GM12864 (cell line): Measurements from ENCODE around the gene SRGAP3.

Source experiments
- DNase-seq: peaks from one replicate; pipeline ENCODE4 v3.0.0-alpha.2; 2011; ENCODE audit warnings: low read depth
- H3K4me3 ChIP-seq: 2 replicates; pipeline ENCODE4 v1.5.1; 2011; ENCODE audit warnings: mild to moderate bottlenecking, low read depth, low read length, control low read depth
- TF ChIP-seq, protein P1 (sequence below): IDR thresholded peaks from 2 replicates; pipeline ENCODE4 v1.5.1; 2011; ENCODE audit warnings: low read depth, mild to moderate bottlenecking, moderate library complexity, low read length, control low read depth, inconsistent platforms; ENCODE audit errors: missing control alignments

SRGAP3 gene

DNA sequence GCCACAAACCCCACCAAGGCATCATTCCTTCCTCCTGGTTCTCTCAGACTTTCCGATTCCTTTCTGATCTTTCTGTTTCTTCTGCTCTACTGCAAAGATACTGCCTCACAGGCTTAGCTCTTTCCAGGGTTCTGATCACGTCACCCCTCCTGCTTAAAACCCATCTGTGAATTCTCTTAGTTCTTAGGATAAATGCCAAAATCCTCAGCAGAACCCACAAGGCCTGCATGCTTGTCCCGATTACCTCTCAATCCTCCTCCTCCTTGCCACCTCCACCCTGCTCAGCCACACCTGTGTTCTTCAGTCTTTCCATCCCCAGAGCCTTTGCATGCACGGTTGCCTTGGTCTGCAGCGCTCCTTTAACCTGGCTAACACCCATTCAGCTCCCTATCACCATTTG lies 84.0 kb downstream of the SRGAP3 start:
- TF ChIP-seq, protein P1, sequence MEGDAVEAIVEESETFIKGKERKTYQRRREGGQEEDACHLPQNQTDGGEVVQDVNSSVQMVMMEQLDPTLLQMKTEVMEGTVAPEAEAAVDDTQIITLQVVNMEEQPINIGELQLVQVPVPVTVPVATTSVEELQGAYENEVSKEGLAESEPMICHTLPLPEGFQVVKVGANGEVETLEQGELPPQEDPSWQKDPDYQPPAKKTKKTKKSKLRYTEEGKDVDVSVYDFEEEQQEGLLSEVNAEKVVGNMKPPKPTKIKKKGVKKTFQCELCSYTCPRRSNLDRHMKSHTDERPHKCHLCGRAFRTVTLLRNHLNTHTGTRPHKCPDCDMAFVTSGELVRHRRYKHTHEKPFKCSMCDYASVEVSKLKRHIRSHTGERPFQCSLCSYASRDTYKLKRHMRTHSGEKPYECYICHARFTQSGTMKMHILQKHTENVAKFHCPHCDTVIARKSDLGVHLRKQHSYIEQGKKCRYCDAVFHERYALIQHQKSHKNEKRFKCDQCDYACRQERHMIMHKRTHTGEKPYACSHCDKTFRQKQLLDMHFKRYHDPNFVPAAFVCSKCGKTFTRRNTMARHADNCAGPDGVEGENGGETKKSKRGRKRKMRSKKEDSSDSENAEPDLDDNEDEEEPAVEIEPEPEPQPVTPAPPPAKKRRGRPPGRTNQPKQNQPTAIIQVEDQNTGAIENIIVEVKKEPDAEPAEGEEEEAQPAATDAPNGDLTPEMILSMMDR = no peak
- DNase-seq = no peak
- H3K4me3 ChIP-seq = no peak overlapping the region

- DNase-seq = no peak
- no peak overlapping the region for H3K4me3 ChIP-seq
- TF ChIP-seq, protein P1 = no peak
Observed at GRCh38 chr3:9163289-9163688, 86.2 kb downstream of the SRGAP3 start.

GRCh38 chr3:9161811-9162210 lies 87.6 kb downstream of the SRGAP3 start:
- no peak for DNase-seq
- TF ChIP-seq, protein P1 = no peak

GRCh38 chr3:9161298-9161697 lies 88.1 kb downstream of the SRGAP3 start:
- no peak for DNase-seq
- TF ChIP-seq, protein P1 = no peak
- no peak overlapping the region for H3K4me3 ChIP-seq

More at GRCh38 chr3:9161811-9162210, 87.6 kb downstream of the SRGAP3 start:
- H3K4me3 ChIP-seq = no peak overlapping the region

DNA sequence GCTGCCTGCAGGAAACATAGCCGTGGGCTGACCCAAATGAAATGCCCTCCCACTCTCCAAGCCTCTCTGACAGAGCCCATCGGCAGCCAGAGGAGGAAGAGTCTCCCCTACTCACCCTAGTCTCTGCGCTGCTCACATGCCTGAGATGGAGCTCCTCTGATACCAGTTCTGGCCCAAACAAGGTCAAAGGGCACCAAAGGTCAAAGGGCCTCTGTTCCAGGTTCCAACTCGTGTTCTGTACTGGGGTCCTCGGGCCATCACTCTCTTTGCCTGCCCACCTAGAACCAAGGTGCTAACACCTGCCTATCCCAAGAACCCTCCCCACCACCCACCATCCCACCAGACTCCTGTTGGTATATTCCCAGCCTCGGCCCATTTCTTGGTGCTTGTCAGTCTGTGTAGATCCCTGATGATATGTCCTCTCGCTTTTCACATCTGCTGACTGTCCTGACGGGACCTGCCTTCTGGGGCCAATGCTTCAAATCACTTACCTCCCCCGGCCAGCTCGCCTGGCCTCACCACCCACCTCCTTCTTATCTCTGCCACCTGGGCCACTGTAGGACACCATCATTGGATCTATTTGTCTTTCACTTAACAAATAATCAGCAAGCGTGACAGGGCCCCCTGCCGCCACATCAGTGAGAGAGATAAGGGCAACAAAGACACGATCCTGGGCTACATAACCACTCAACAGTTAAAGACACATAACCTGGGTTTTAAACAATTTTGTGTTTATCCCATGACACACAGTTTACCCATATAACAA lies 90.4 kb downstream of the SRGAP3 start:
- no peak overlapping the region for H3K4me3 ChIP-seq
- no peak for DNase-seq
- TF ChIP-seq, protein P1 = no peak

GRCh38 chr3:9157651-9158362 lies 91.6 kb downstream of the SRGAP3 start:
- no peak for DNase-seq
- H3K4me3 ChIP-seq = no peak overlapping the region
- TF ChIP-seq, protein P1 = no peak
